Activated T-cell treated with anti-CD3 and anti-CD28 coated beads for 24 hours (primary cell): Measurements from ENCODE around the gene LHFPL4.

Experiments used
- DNase-seq: peaks from one replicate; pipeline ENCODE4 v3.0.0-alpha.2; 2020; ENCODE audit warnings: low read depth

The LHFPL4 gene

GRCh38 chr3:9473496-9474065, 80.0 kb downstream of the LHFPL4 start:
- DNase-seq = no peak

- no peak for DNase-seq
Measured at GRCh38 chr3:9469986-9470385, 83.6 kb downstream of the LHFPL4 start.

GRCh38 chr3:9468460-9468859, 85.2 kb downstream of the LHFPL4 start:
- no peak for DNase-seq

GRCh38 chr3:9467451-9467850, 86.2 kb downstream of the LHFPL4 start:
- DNase-seq = no peak

GRCh38 chr3:9455596-9456131, 98.0 kb downstream of the LHFPL4 start:
- DNase-seq = no peak

- DNase-seq = no peak
Measured at GRCh38 chr3:9452417-9452816, 101.2 kb downstream of the LHFPL4 start.

- no peak for DNase-seq
Measured at GRCh38 chr3:9450991-9451390, 102.6 kb downstream of the LHFPL4 start.

GRCh38 chr3:9450126-9450525, 103.5 kb downstream of the LHFPL4 start:
- no peak for DNase-seq

- no peak for DNase-seq
Measured at GRCh38 chr3:9448643-9449042, 105.0 kb downstream of the LHFPL4 start.
